HG02588 (cell line): Measurements from ENCODE around the gene GEMIN2.
"Not testable (repeated sequence)": the region's sequence is repeated elsewhere in the genome, so short reads cannot be mapped to it uniquely, and the experiment has no call there.

Experiments
- ATAC-seq: cut with Tn5 transposase; IDR thresholded peaks from one replicate; pipeline ENCODE4 v1.9.1; 2021; ENCODE audit warnings: mild to moderate bottlenecking, moderate library complexity; ENCODE audit not compliant: unreplicated experiment

Gene GEMIN2

GRCh38 chr14:39109893-39110715 is 4.0 kb upstream of the GEMIN2 start:
- no peak for ATAC-seq

DNA sequence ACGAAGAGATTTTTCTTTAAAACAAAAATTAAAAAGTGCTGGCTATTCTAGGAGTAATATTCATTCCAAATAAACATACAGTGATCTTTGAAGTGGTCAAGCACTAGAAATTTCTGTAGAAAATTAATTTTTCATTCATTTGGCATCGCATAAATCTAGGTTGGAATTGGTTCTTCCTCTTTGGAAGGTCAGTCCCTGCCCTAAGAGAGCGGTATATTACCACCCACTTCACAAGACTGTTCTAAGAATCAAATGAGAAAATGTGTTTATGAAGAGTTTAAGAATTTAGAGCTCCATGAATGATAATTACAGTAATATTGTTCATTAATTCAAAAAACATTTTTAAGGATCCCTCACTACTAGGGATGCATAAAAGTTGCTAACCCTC is 444 bp upstream of the GEMIN2 start:
- no peak for ATAC-seq

GRCh38 chr14:39122330-39123138 is 8.4 kb downstream of the GEMIN2 start:
- no peak for ATAC-seq

DNA sequence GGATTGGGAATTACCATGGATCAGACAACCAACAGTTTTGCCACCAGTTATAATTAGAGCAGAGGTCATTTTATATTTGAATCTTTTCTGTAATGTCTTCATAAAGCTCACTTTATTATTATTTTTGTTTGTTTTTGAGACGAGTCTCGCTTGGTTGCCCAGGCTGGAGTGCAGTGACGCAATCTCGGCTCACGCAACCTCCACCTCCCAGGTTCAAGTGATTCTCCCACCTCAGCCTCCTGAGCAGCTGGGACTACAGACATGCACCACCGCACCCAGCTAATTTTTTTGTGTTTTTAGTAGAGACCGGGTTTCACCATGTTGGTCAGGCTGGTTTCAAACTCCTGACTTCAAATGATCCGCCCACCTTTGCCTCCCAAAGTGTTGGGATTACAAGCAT is 23.7 kb downstream of the GEMIN2 start:
- ATAC-seq, result not testable (repeated sequence)

DNA sequence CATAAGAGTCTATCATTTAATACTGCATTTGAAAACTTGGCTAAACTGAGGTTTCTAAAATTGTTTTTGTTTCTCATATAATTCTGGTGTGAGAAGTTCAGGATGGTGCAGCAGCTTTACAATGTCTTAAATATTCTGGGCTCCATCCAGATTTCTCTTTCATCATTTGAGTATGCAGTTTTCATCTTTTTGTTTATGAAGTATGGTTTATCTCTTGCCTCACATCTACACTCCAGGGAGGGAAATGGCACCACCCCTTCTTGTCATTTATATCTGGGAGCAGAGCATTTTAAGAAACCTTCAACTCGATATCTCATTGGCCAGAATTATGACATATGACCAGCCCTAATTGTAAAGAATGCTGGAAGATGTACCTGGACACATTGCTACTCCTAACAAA is 24.3 kb downstream of the GEMIN2 start:
- ATAC-seq, result no peak

GRCh38 chr14:39140170-39140569 is 26.0 kb downstream of the GEMIN2 start:
- no peak for ATAC-seq

GRCh38 chr14:39141623-39142022 is 27.5 kb downstream of the GEMIN2 start:
- ATAC-seq, result not testable (repeated sequence)

DNA sequence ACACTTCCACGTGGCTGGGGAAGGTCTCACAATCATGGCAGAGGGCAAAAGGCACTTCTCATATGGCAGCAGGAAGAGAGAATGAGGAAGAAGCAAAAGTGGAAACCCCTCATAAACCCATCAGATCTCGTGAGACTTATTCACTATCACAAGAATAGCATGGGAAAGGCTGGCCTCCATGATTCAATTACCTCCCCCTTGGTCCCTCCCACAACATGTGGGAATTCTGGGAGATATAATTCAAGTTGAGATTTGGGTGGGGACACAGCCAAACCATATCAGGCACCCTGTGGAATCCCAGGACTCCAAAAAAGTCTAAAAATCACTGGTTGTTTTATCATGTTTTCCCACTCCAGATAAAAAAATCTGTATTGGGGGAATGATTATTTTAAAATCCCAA is 29.1 kb downstream of the GEMIN2 start:
- ATAC-seq, result not testable (repeated sequence)

GRCh38 chr14:39145266-39145966 is 31.3 kb downstream of the GEMIN2 start:
- no peak for ATAC-seq

GRCh38 chr14:39154594-39155189 is 40.6 kb downstream of the GEMIN2 start:
- no peak for ATAC-seq

DNA sequence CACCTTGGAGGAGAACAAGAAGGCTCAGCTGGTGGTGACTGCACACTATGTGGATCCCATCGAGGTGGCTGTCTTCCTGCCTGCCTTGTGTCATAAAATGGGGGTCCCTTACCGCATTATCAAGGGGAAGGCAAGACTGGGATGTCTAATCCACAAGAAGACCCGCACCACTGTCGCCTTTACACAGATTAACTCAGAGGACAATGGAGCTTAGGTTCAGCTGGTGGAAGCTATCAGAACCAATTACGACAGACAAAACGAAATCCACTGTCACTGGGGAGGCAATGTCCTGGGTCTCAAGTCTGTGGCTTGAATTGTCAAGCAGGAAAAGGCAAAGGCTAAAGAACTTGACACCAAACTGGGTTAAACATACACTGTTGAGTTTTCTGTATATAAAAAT is 43.4 kb downstream of the GEMIN2 start:
- ATAC-seq, result no peak

DNA sequence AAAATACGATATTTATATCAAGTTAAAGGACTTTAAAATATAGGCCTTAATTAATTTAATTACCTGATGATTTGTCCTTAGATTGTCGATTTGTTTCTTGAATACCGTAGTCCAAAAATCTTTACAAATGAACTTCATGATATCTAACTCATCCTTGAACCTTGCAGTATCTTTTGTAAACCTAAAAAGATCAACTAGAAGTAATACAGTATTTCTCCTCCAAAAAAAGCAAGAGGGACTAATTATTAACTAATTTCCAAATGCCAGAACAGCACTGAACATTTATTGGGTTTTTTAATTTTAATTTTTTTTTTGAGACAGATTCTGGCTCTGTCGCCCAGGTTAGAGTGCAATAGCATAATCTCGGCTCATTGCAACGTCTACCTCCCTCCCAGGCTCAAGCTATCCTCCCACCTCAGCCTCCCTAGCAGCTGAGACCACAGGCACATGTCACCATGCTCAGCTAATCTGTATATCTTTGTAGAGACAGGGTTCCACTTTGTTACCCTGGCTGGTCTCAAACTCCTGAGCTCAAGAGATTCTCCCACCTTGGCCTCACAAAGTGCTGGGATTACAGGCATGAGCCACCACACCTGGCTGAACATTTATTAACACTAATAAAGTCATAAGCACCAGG is 44.2 kb downstream of the GEMIN2 start:
- no peak for ATAC-seq

DNA sequence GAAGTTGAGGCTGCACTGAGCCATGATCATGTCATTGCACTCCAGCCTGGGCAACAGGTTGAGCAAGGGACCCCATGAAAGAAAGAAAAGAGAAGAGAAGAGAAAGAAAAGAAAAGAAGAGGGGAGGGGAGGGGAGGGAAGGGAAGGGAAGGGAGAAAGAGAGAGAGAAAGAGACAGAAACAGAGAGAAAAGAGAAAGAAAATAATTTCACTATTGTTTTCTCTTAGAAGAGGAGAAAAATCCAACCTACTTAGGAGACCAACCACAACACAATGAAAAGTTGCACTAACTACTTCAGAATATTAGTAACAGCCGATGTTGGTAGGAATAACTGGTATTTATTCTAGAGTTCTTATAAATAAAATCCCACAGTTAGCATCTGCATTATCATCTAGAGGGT is 46.4 kb downstream of the GEMIN2 start:
- ATAC-seq, result no peak

GRCh38 chr14:39167797-39168320 is 53.7 kb downstream of the GEMIN2 start:
- not testable (repeated sequence) for ATAC-seq

- no peak for ATAC-seq
These were observed 54.5 kb downstream of the GEMIN2 start for GRCh38 chr14:39168591-39168990.

DNA sequence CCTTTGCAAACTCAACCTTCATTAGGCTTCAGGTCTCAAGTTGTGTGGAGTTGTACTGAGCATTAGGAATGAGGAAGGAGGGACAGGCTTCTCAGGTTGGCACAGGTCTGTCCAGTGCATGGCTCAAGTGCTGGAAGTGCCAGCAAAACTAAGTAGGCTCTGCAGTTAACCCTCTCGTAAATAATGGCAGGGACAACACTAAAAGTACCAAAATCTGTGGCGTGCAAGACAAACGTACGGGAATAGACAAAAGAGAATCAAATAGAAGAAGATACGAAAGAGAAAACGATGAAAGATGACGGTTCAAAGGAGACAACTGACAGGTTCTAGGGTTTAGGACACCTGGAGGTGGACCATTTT is 55.4 kb downstream of the GEMIN2 start:
- ATAC-seq, result peak; percentile 4

- no peak for ATAC-seq
These were observed 59.1 kb downstream of the GEMIN2 start for GRCh38 chr14:39173198-39173597.

DNA sequence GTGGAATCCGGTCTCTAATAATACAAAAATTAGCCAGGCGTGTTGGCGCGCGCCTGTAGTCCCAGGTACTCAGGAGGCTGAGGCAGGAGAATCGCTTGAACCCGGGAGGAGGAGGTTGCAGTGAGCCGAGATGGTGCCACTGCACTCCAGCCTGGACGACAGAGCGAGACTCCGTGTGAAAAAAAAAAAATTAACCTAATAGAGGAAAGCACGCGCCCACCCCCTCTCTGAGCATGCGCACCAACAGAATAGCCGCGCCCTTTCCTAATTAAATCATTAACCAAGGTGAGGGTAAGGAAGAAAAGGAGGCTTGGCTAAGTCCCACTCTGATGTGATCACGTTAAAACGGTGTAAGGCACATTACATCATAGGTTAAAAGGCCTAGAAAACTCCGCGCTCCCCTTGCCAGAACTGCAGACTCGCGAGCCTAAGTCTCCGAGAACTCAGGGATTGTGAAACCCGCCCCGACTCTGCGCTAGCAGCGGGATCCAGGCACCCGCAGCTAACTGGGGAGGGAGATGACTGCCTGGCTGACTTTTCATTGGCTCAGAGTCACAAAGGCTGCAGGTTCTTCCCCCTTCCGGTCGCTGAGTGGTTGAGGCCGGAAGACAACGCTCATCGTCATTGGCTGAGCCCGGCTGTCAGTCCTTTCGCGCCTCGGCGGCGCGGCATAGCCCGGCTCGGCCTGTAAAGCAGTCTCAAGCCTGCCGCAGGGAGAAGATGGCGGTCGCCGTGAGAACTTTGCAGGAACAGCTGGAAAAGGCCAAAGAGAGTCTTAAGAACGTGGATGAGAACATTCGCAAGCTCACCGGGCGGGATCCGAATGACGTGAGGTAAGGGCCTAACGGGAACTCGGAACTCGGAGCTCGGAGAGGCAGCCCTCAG is 60.7 kb downstream of the GEMIN2 start, which contains the start of gene PNN:
TSS of gene PNN (plus strand) at position 695 of the 885 bp plus-strand sequence. CDS start at position 721, 26 bp downstream.
- ATAC-seq, result peak; percentile 91
